ENCODE results near the gene CCNI2.

GRCh38 chr5:132771503-132771998, 24.3 kb downstream of the CCNI2 start:
- TF ChIP-seq YY1 (IDR thresholded peaks at IDR 0.05; ENCODE audit: insufficient read depth, insufficient read length) (no peak), SUZ12 (IDR thresholded peaks at IDR 0.05; ENCODE audit: extremely low read depth, insufficient read depth, insufficient read length) (no peak)
